Inflammatory macrophage treated with lipopolysaccharide for 1 hour (primary cell): ENCODE measurements around the gene SLC47A2.
"Not testable (repeated sequence)": the region's sequence is repeated elsewhere in the genome, so short reads cannot be mapped to it uniquely, and the experiment has no call there.

Experiments
- DNase-seq, 2 donors: peaks; one replicate each; pipeline ENCODE4 v3.0.0-alpha.2; 2020 to 2022

Gene SLC47A2, protein sequence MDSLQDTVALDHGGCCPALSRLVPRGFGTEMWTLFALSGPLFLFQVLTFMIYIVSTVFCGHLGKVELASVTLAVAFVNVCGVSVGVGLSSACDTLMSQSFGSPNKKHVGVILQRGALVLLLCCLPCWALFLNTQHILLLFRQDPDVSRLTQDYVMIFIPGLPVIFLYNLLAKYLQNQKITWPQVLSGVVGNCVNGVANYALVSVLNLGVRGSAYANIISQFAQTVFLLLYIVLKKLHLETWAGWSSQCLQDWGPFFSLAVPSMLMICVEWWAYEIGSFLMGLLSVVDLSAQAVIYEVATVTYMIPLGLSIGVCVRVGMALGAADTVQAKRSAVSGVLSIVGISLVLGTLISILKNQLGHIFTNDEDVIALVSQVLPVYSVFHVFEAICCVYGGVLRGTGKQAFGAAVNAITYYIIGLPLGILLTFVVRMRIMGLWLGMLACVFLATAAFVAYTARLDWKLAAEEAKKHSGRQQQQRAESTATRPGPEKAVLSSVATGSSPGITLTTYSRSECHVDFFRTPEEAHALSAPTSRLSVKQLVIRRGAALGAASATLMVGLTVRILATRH

DNA sequence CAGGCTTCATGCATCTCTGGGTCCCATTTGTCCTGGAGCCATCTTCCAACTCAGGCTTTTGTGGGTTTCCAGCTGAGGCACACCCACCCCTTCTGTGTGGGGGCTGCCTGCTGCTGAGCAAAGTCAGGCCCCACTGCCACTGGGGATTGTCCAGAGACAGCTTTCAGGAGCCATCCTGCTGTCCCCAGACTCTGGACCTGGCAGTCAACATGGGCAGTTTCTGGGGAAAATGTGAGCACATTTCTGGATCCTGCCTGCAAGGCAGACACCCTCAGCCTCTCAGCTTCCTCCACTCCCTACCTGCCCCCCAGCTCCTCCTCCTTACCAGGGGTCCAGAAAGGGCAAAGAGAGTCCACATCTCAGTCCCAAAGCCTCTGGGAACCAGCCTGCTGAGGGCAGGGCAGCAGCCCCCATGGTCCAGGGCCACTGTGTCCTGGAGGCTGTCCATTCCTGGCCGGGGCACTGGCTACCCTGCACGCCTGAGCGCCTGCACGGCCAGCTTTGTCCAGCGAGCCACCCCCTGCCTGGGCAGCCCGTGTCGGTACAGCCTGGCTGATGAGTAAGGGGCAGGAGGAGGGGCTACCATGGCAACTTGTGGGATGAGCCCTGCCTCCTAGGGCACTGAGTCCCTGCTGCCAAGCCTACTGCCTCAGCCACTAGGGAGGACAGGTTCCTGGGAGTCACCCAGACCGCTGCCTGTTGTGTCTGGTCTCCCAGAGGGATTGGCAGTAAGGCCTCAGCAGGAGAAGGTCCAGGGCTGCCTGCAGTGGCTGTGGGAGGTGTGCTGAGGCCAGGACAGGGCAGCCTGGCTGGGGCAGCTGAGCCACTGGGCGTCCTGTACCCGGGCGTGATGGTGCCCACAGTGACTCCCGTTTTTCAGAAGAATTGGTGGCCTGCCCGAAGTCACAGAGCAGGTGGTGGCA, at the start of gene SLC47A2:
Gene SLC47A2, minus strand, starts transcription at position 477 of the 923 bp plus-strand sequence. Its CDS starts 29 bp downstream, at position 448.
- no peak for DNase-seq

GRCh38 chr17:19766016-19766415, 49.6 kb upstream of the SLC47A2 start:
- DNase-seq = no peak

- not testable (repeated sequence) for DNase-seq
These were observed 47.6 kb upstream of the SLC47A2 start for GRCh38 chr17:19763991-19764390.

GRCh38 chr17:19763416-19763815, 47.0 kb upstream of the SLC47A2 start:
- DNase-seq = no peak

DNA sequence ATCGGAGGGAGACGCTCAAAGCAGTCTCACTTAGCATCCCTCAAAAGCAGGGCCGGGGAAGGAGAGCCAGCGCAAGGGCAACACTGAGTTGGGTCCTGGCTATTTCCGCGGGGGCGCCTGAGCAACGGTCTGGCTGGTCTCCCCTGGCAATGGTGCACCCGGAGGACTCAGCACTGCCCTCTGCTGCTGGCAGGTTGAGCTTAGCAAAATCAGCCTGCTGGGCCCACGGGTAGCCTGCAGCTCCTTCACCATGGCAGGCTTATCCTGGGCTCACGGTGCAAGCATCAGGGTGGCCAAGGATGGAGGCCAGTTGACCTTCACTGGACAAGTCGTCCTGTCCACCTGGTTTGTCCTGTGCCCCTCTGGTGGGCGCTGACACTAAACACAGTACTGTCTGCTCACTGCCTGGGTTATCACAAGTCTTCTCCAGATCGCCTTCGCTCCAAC, 46.2 kb upstream of the SLC47A2 start:
- DNase-seq = peak; percentile 51 to 55

DNA sequence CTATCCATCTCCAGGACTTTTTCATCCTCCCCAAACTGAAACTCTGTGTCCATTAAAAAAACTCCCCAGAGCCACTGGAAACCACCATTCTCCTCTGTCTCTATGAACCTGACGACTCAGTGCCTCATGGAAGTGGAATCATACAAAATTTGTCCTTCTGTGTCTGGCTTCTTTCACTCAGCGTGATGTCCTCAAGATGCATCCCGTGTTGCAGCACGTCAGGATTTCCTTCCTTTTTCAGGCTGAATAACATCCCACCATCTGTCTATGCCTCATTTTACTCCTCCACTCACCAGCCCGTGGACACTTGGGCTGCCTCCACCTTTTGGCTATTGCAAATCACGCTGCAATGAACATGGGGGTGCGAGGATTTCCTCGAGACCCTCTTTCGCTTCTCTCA, 44.4 kb upstream of the SLC47A2 start:
- peak; percentile 65 to 94 for DNase-seq

DNA sequence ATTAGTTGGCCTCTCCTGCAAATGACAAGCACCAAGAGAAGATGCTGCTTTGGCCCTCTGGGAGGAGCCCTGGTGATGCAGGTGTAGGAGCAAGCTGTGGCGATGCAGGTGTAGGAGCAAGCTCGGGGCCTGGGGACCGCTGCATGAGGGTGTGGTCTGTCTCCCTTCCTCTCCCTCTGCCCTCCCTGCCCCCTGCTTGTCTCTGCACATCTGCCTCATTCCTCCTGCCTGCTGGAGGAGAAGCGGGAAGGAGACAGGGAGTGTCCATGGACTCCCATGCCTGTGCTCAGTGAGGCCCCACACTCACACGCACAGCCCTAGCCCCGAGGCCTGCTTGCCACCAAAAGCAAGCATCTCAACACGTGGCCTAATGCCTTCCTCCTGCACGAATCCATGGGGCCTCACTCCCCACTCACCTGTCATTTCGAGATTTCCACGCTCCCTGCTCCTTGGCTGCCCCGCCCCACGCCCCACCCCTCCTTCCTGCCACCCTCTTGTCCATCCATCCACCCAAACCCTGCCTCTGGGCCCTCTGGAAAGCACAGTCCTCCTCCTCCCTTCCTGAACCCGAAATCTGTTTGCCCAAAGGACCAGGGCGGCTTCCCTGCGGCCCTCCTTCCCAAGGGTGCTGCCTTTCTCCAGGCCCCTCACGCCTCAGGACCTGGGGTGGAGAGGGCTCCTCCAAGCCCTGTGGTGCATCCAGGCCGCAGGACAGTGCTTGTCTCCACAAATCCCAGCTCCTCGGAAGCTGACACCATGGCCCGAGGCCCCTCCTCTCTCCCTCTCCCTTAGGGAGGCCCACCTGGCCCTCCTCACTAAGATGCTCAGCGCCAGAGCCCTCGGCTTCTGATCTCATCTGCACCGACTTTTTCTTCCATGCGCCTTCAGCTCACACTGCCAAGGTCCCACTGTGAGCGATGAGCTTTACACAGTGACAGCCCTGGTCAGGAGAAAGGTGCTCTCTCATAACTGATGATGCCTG, 43.5 kb upstream of the SLC47A2 start:
- no peak for DNase-seq

GRCh38 chr17:19757536-19758180, 41.3 kb upstream of the SLC47A2 start:
- DNase-seq = no peak

DNA sequence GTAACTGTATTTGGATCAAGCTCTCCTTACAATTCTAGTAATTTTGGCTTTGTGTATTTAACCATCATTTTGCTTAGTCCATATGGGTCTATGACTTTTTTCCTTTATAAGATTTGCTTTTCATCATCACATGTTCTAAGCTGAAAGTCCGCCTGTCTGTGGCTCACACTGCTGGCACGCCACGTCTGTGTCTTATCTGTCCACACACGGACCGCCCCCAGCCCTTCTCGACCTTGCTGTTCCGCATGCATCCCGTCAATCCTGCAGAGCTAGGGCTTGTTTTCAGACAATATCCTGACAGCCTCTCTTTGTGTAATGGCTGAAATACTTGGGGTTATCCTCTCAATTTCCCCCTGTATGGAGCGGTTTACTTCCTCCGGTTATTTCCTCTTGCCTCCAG, 40.2 kb upstream of the SLC47A2 start:
- no peak for DNase-seq

GRCh38 chr17:19755821-19756510, 39.6 kb upstream of the SLC47A2 start:
- no peak for DNase-seq

GRCh38 chr17:19755392-19755791, 39.0 kb upstream of the SLC47A2 start:
- DNase-seq = no peak

GRCh38 chr17:19753661-19754463, 37.5 kb upstream of the SLC47A2 start:
- DNase-seq = no peak

- DNase-seq = peak; percentile 84 to 94
These were observed 36.7 kb upstream of the SLC47A2 start for GRCh38 chr17:19753051-19753509.

GRCh38 chr17:19752216-19753050, 36.0 kb upstream of the SLC47A2 start:
- DNase-seq = no peak

DNA sequence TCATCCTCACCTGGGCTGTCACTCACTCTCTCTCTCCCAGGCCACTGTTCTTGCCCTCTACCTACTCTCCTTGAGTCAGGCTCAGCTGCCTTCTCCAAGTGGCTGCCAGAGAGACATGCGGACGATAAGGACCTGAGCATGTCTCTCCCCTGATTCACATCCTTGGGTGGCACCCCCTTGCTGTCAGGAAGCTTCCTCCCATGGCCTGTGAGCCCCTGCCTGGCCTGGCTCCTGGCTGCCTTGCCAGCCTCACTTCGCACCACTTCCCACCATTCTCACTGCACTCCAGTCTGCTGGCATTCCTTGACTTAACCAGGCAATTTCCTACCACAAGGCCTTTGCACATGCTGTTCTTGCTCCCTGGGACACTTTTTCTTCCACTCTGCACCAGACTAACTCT, 34.5 kb upstream of the SLC47A2 start:
- DNase-seq = no peak

DNA sequence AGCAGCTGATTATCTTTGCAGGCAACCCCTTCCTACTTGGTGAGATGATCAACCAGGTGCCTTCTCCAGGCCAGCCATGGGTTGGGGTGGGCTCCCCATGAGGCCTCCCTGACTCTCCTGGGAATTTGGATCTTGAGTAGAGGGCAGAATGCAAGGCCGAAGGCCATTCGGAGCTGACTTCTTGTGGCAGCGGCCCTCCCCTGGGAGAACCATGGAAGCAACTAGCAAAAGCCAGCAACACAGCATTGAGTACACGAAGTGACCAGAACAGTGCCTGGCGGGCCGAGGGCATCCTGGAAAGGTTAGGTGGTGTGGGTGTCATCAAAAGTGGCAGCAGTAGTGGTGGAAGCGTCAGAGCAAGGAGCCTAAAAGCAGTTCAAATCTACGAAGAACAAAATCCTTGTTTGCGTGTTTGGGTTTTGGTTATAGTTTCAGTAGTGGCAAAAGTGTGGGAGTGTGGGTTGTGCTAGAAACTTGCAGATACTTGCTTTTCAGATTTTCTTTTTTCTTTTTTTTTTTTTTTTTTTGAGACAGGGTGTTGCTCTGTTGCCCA, 33.7 kb upstream of the SLC47A2 start:
- no peak for DNase-seq

- DNase-seq = no peak
These were observed 32.4 kb upstream of the SLC47A2 start for GRCh38 chr17:19748807-19749193.
